Activated CD8-positive, alpha-beta memory T cell treated with anti-CD3 and anti-CD28 coated beads, Interleukin-2, amount 10 ng/mL, durations not matched to agents 7 days and 5 days (primary cell): ENCODE measurements around the gene HEYL. TPM values are rescaled to one million over a fixed set of nuclear protein-coding genes. Genes with fewer than 3 reads are reported as not detected.
"Not testable (repeated sequence)": the region's sequence is repeated elsewhere in the genome, so short reads cannot be mapped to it uniquely, and the experiment has no call there.

Source experiments
- ATAC-seq: fragments of 150-1000 bp; cut with Tn5 transposase; one replicate; pipeline ENCODE4 v1.10.0; 2021; ENCODE audit warnings: moderate library complexity
- CTCF ChIA-PET: fragments of 350-600 bp; sonication (Branson Sonifier 250); formaldehyde crosslinking; loops from one replicate; lab custom pipeline; 2021; ENCODE audit warnings: antibody characterized with exemption; lab: Charles Lee
- DNase-seq: peaks from one replicate; pipeline ENCODE4 v3.0.0-alpha.2; 2020
- H3K27ac Mint-ChIP-seq: one replicate; pipeline ENCODE4 v1.8.0; 2021; ENCODE audit warnings: mild to moderate bottlenecking, mixed read lengths
- H3K27me3 Mint-ChIP-seq: one replicate; pipeline ENCODE4 v1.8.0; 2021; ENCODE audit warnings: mixed read lengths
- H3K36me3 Mint-ChIP-seq: one replicate; pipeline ENCODE4 v1.8.0; 2021; ENCODE audit warnings: mild to moderate bottlenecking, mixed read lengths
- H3K4me1 Mint-ChIP-seq: one replicate; pipeline ENCODE4 v1.8.0; 2021; ENCODE audit warnings: mixed read lengths
- H3K4me3 Mint-ChIP-seq: one replicate; pipeline ENCODE4 v1.8.0; 2021; ENCODE audit warnings: mild to moderate bottlenecking, moderate library complexity, mixed read lengths
- H3K9me3 Mint-ChIP-seq: one replicate; pipeline ENCODE4 v1.8.0; 2022; ENCODE audit warnings: low read depth, mixed read lengths
- total RNA-seq, 2 experiments: library from RNA; stranded (reverse); gene quantifications; one replicate each; pipeline ENCODE4 v1.2.3, GENCODE V29; 2021

The HEYL gene
- total RNA-seq, 2 experiments from 2014 or later = not detected

GRCh38 chr1:39613250-39613649 lies 26.2 kb downstream of the HEYL start:
- H3K9me3 Mint-ChIP-seq = no peaks in the 10 kb centered on the region
- no peaks in the 10 kb centered on the region for H3K36me3 Mint-ChIP-seq
- H3K27me3 Mint-ChIP-seq = peaks cover 23% of the 10 kb centered on the region
- ATAC-seq = no peak
- H3K4me3 Mint-ChIP-seq = no peak overlapping the region
- peaks cover 6% of the 10 kb centered on the region for H3K4me1 Mint-ChIP-seq
- CTCF ChIA-PET = interaction anchor here (1.5 to 2.5 kb wide), 2 partner anchors 41 to 44 kb away, joined by 6 to 7 read pairs; no protein-coding TSS in a partner anchor
- H3K27ac Mint-ChIP-seq = no peak overlapping the region
- DNase-seq = no peak

GRCh38 chr1:39609618-39610331 lies 29.7 kb downstream of the HEYL start:
- ATAC-seq = peak; percentile 83
- Mint-ChIP-seq H3K27ac (no peak overlapping the region), H3K4me3 (no peak overlapping the region), H3K36me3 (no peaks in the 10 kb centered on the region), H3K27me3 (peaks cover 24% of the 10 kb centered on the region), H3K9me3 (no peaks in the 10 kb centered on the region), H3K4me1 (peaks cover 10% of the 10 kb centered on the region)
- DNase-seq = peak; percentile 73
- CTCF ChIA-PET = interaction anchor here (1.0 to 9.1 kb wide), 4 partner anchors 11 to 189 kb away, joined by 3 to 264 read pairs (median 5); no protein-coding TSS in a partner anchor

DNA sequence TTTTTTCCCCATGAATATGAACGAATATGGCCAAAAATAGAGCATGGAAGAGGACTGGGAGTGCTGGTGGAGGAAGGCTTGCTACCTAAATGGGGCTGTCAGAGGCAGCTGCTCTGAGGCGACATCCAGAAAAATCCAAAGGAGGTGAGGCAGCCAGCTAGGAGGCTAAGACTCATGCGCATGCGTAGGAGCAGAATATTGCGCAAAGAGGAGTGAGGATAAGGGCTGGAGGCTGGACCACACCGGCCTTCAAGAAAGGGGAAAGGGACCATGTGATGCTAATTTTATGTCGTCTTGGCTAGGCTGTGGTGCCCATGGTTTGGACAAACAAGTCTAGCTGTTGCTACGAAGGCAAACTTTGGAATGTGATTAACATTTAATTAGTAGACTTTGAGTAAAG lies 30.5 kb downstream of the HEYL start:
- Mint-ChIP-seq H3K36me3 (no peaks in the 10 kb centered on the region), H3K9me3 (no peaks in the 10 kb centered on the region), H3K4me3 (no peak overlapping the region), H3K27ac (no peak overlapping the region), H3K27me3 (peaks cover 25% of the 10 kb centered on the region), H3K4me1 (peaks cover 10% of the 10 kb centered on the region)
- CTCF ChIA-PET = interaction anchor here (0.9 to 9.1 kb wide), 7 partner anchors 21 to 190 kb away, joined by 3 to 264 read pairs (median 4); no protein-coding TSS in a partner anchor
- no peak for ATAC-seq
- no peak for DNase-seq

DNA sequence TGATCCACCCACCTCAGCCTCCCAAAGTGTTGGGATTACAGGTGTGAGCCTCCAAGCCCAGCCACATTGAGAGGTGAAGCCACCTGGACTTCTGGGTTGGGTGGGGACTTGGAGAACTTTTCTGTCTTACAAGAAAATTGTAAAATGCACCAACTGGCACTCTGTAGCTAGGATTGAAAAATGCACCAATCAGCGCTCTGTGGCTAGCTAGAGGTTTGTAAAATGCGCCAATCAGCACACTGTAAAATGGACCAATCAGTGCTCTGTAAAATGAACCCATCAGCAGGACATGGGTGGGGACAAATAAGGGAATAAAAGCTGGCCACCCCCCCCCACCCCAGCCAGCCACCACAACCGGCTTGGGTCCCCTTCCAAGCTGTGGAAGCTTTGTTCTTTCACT lies 35.8 kb downstream of the HEYL start:
- not testable (repeated sequence) for H3K4me1 Mint-ChIP-seq, H3K9me3 Mint-ChIP-seq, DNase-seq, ATAC-seq, H3K27ac Mint-ChIP-seq, H3K36me3 Mint-ChIP-seq, H3K4me3 Mint-ChIP-seq
- CTCF ChIA-PET = interaction anchor here (1.1 to 9.1 kb wide), 5 partner anchors 12 to 196 kb away, joined by 3 to 264 read pairs (median 8); partner anchors contain the start of gene HEYL
- H3K27me3 Mint-ChIP-seq = peaks cover 18% of the 10 kb centered on the region

- not testable (repeated sequence) for DNase-seq, H3K36me3 Mint-ChIP-seq, H3K4me3 Mint-ChIP-seq, ATAC-seq, H3K9me3 Mint-ChIP-seq, H3K27ac Mint-ChIP-seq
- CTCF ChIA-PET = interaction anchor here (0.7 to 2.5 kb wide), 4 partner anchors 21 to 198 kb away, joined by 3 to 10 read pairs (median 4); no protein-coding TSS in a partner anchor
- H3K27me3 Mint-ChIP-seq = peaks cover 15% of the 10 kb centered on the region
- H3K4me1 Mint-ChIP-seq = peaks cover 13% of the 10 kb centered on the region
Measured at GRCh38 chr1:39601667-39602255, 37.7 kb downstream of the HEYL start.

DNA sequence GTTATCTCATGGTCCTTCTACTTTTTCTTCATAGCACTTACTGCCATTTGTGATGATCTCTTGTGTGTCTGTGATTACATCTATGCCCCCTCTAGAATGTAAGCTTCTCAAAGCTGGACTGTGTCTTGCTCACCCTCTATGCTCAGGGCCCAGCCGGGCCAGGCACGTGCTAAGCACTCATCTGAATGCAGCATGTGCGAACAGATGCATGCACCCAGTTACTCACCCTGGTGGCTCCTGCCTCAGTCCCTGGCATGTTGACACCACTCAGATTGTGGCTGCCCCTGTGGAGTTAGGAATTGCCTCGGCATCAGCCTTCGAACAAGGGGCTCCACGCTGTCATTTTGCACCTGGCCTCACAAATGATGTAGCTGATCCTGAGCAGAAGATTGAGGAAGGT lies 43.3 kb downstream of the HEYL start:
- Mint-ChIP-seq H3K9me3 (no peaks in the 10 kb centered on the region), H3K27ac (no peak overlapping the region), H3K27me3 (no peaks in the 10 kb centered on the region), H3K36me3 (no peaks in the 10 kb centered on the region), H3K4me1 (peaks cover 8% of the 10 kb centered on the region), H3K4me3 (no peak overlapping the region)
- ATAC-seq = no peak
- CTCF ChIA-PET = interaction anchor here (1.8 to 2.3 kb wide), 2 partner anchors 10 to 15 kb away, joined by 4 to 10 read pairs; no protein-coding TSS in a partner anchor
- DNase-seq = no peak

- Mint-ChIP-seq H3K27ac (no peak overlapping the region), H3K4me1 (peaks cover 4% of the 10 kb centered on the region), H3K9me3 (no peaks in the 10 kb centered on the region), H3K27me3 (peaks cover 4% of the 10 kb centered on the region), H3K36me3 (no peaks in the 10 kb centered on the region), H3K4me3 (no peak overlapping the region)
- DNase-seq (no peak), ATAC-seq (no peak)
- CTCF ChIA-PET = interaction anchor here (0.6 kb wide), 1 partner anchor 336 kb away, joined by 3 read pairs; no protein-coding TSS in a partner anchor
Measured at GRCh38 chr1:39593386-39593785, 46.1 kb downstream of the HEYL start.

DNA sequence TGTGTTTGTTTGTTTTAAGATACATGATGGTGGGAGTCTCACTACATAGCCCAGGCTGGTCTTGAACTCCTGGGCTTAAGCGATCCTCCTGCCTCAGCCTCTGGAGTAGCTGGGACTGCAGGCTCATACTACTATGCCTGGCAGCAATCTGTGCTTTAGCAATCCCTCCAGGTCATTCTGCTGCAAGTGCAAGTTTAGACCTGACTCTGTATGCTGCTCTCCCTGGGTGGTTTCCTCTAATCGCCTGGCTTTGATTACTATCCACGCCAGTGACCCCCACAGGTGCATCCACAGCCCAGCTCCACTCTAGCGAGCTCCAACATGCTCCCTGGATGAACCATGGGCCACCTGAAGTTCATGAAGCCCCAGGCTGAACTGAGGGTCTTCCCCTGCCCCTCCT lies 47.4 kb downstream of the HEYL start:
- ATAC-seq = no peak
- H3K4me3 Mint-ChIP-seq = no peak overlapping the region
- no peak overlapping the region for H3K27ac Mint-ChIP-seq
- no peak for DNase-seq
- H3K4me1 Mint-ChIP-seq = no peaks in the 10 kb centered on the region
- peaks cover 4% of the 10 kb centered on the region for H3K27me3 Mint-ChIP-seq
- CTCF ChIA-PET = interaction anchor here (1.0 kb wide), 1 partner anchor 13 kb away, joined by 4 read pairs; no protein-coding TSS in a partner anchor
- H3K9me3 Mint-ChIP-seq = no peaks in the 10 kb centered on the region
- no peaks in the 10 kb centered on the region for H3K36me3 Mint-ChIP-seq

DNA sequence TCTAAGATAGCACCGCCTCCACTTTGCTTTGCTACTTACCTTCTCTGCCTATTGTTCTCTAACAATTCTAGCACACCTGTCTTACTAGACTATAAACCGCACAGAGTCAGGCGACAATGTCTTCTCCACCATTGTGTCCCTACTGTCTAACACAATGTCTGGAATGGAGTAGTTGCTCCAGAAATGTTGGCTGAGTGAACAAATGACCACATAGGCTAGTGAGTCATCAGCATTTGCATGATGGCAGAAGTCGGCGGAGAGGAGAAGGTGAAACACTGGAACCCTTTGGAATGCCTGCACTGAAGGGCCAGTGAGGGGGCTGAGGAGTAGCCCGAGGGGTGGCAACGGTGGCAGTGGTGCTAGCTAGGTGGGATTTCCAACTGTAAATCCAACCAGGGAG lies 48.9 kb downstream of the HEYL start:
- CTCF ChIA-PET = no interaction called here
- Mint-ChIP-seq H3K27me3 (peaks cover 4% of the 10 kb centered on the region), H3K9me3 (no peaks in the 10 kb centered on the region), H3K27ac (no peak overlapping the region), H3K36me3 (no peaks in the 10 kb centered on the region), H3K4me1 (no peaks in the 10 kb centered on the region), H3K4me3 (no peak overlapping the region)
- DNase-seq = no peak
- no peak for ATAC-seq

- Mint-ChIP-seq H3K27ac (no peak overlapping the region), H3K4me1 (no peaks in the 10 kb centered on the region), H3K9me3 (no peaks in the 10 kb centered on the region), H3K4me3 (no peak overlapping the region), H3K27me3 (peaks cover 9% of the 10 kb centered on the region), H3K36me3 (no peaks in the 10 kb centered on the region)
- ATAC-seq = no peak
- CTCF ChIA-PET = interaction anchor here (1.3 kb wide), 1 partner anchor 14 kb away, joined by 3 read pairs; no protein-coding TSS in a partner anchor
- DNase-seq = no peak
Measured at GRCh38 chr1:39585933-39586332, 53.5 kb downstream of the HEYL start.

- CTCF ChIA-PET = interaction anchor here (1.0 to 2.2 kb wide), 15 partner anchors 11 to 573 kb away, joined by 3 to 8 read pairs (median 4); partner anchors contain the start of gene PPIE
- peak; percentile 37 for ATAC-seq
Measured at GRCh38 chr1:39576016-39576657, 63.3 kb downstream of the HEYL start.

GRCh38 chr1:39575191-39576015 lies 64.0 kb downstream of the HEYL start:
- Mint-ChIP-seq H3K4me3 (peak overlapping the region; percentile 82), H3K9me3 (no peaks in the 10 kb centered on the region), H3K27ac (peak overlapping the region; percentile 89), H3K36me3 (peaks cover 39% of the 10 kb centered on the region), H3K4me1 (peaks cover 37% of the 10 kb centered on the region), H3K27me3 (no peaks in the 10 kb centered on the region)
- ATAC-seq (peak; percentile 41), DNase-seq (peak; percentile 74)
- CTCF ChIA-PET = interaction anchor here (1.0 to 2.2 kb wide), 14 partner anchors 10 to 1700 kb away, joined by 3 to 8 read pairs (median 4); no protein-coding TSS in a partner anchor

More at GRCh38 chr1:39576016-39576657, 63.3 kb downstream of the HEYL start:
- DNase-seq = peak; percentile 50
- peak overlapping the region; percentile 82 for H3K4me3 Mint-ChIP-seq
- H3K36me3 Mint-ChIP-seq = peaks cover 36% of the 10 kb centered on the region
- H3K4me1 Mint-ChIP-seq = peaks cover 35% of the 10 kb centered on the region
- no peaks in the 10 kb centered on the region for H3K9me3 Mint-ChIP-seq
- H3K27ac Mint-ChIP-seq = peak overlapping the region; percentile 89
- H3K27me3 Mint-ChIP-seq = no peaks in the 10 kb centered on the region
